ENCODE measurements around the gene IGF1R. TPM values are rescaled to one million over a fixed set of nuclear protein-coding genes. Genes with fewer than 3 reads are reported as not detected.

Gene IGF1R
- total RNA-seq, 2 donors from 2014 or later, result 32.1 to 64.1 TPM

- H3K4me3 ChIP-seq, result no peak overlapping the region
- H3K36me3 ChIP-seq, result no peaks in the 10 kb centered on the region
- no peak for DNase-seq (ENCODE audit: low spot score)
- no peaks in the 10 kb centered on the region for H3K27me3 ChIP-seq
- peak overlapping the region; percentile 89 to 96 for H3K27ac ChIP-seq
- peaks cover 0 to 83% of the 10 kb centered on the region in 2 donors for H3K4me1 ChIP-seq
- TF ChIP-seq, protein P1, sequence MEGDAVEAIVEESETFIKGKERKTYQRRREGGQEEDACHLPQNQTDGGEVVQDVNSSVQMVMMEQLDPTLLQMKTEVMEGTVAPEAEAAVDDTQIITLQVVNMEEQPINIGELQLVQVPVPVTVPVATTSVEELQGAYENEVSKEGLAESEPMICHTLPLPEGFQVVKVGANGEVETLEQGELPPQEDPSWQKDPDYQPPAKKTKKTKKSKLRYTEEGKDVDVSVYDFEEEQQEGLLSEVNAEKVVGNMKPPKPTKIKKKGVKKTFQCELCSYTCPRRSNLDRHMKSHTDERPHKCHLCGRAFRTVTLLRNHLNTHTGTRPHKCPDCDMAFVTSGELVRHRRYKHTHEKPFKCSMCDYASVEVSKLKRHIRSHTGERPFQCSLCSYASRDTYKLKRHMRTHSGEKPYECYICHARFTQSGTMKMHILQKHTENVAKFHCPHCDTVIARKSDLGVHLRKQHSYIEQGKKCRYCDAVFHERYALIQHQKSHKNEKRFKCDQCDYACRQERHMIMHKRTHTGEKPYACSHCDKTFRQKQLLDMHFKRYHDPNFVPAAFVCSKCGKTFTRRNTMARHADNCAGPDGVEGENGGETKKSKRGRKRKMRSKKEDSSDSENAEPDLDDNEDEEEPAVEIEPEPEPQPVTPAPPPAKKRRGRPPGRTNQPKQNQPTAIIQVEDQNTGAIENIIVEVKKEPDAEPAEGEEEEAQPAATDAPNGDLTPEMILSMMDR (IDR thresholded peaks at IDR 0.05), result no peak
- no peaks in the 10 kb centered on the region for H3K9me3 ChIP-seq
These were observed 80.4 kb downstream of the IGF1R start for GRCh38 chr15:98728811-98729160.

DNA sequence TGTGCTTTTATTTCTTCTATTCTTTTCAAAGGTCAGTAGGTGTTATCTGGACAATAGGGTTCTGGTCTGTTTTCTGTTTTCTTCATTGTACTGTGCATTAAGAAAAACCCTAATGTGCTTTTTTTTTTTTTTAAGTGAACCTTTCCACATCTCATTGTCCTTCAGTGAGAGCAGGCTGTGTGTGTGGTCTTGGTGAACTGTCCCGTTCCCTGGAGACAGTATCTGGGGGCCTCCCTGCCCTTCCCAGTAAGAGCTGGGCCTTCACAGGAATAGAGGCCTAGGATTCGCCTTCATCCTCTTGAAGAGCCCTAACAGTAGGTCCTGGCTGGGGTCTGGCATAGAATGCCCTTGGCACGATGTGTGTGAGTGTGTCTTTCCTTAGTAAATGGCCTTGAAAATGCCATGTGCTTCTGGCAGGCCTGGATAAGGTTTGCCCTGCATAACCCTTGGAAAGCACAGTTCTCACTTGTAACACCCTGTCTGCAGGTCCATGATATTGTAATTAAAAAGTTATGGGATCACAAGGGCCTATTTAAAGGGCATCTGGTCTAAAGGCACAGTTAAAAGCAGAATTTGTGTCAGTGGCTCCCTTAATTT is 81.2 kb downstream of the IGF1R start:
- Histone ChIP-seq H3K27ac (peak overlapping the region; percentile 89 to 96), H3K4me1 (peaks cover 0 to 83% of the 10 kb centered on the region in 2 donors), H3K4me3 (no peak overlapping the region), H3K9me3 (no peaks in the 10 kb centered on the region), H3K27me3 (no peaks in the 10 kb centered on the region), H3K36me3 (no peaks in the 10 kb centered on the region)
- TF ChIP-seq, protein P1 (IDR thresholded peaks at IDR 0.05), result no peak
- no peak for DNase-seq (ENCODE audit: low spot score)

DNA sequence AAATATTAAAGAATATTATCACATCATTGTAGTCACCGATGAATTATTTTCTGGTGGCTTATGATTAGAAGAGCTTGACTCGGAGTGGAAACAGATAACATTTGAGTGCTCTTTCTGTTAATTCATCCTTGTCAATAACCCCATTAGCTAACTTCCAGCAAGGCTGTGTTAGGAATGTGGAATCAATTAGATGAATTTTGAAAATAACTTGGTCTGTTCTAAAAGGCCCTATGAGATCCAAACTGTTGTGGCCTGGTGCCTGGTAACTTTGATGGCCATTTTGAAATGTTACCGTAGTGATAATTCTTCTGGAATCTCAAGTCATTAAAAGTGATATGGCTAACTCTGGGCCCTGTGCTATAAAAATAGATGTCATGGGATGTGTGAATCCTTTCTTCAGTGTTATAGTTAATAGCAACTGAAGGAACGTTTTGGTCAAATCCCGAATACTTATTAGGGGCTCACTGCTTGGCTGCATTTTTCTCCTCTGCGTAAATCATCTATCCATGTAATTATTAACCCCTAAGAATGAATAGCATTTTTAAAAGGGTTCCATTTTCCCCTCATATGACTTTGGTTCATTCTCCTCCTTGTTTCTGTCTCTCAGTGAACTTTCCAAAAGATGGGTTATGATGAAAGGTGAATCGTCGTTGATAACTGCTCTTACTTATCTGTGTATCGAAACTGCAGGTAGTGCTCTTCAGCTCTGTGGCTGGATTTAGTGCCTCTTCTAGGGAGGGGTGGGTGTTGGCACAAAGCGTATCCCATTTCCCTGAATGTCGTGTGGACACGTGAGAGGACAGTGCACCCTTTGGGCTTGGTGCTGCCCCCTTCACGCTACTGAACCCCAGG is 82.7 kb downstream of the IGF1R start:
- no peak for DNase-seq (ENCODE audit: low spot score)
- H3K9me3 ChIP-seq, result no peaks in the 10 kb centered on the region
- H3K27me3 ChIP-seq, result no peaks in the 10 kb centered on the region
- no peak overlapping the region for H3K4me3 ChIP-seq
- peaks cover 0 to 89% of the 10 kb centered on the region in 2 donors for H3K4me1 ChIP-seq
- peak overlapping the region; percentile 89 to 96 for H3K27ac ChIP-seq
- no peaks in the 10 kb centered on the region for H3K36me3 ChIP-seq
- TF ChIP-seq, protein P1 (IDR thresholded peaks at IDR 0.05), result no peak

DNA sequence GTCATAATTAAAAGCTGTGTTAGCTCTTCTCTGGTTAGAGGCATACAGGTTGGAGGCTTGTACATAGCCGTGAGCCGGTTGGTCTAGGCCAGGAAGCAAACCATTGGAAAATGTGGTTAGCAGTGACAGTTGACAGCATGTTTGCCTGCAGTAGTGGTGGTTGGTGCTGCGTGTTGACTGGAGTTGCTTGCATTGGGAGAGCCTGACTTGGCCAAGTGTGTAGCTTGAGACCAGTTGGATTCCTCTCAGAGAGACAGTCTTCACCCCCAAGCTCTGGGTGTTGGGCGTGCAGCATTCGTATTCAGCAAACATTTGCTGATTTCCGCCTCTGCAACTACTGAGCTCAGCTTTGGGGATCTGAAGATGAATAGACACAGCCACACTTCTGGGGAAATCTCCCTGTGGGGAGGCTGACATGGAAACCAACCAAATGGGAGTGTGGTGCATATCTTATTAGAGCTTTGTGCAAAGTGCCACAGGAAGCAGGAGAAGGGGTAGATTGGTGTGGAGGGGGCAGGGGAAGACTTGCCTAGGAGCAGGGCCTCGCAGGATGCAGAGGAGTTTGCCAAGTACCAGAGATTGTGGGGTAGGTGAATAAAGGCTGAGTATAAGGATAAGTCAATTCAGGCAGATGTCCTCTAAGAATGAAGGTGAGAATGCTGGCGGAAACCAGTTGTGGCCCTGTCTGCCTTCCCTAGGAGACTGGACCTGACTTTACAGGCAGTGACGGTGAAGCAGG is 83.5 kb downstream of the IGF1R start:
- Histone ChIP-seq H3K4me3 (no peak overlapping the region), H3K36me3 (no peaks in the 10 kb centered on the region), H3K9me3 (no peaks in the 10 kb centered on the region), H3K27ac (peak overlapping the region; percentile 89 to 96), H3K4me1 (peaks cover 0 to 88% of the 10 kb centered on the region in 2 donors), H3K27me3 (no peaks in the 10 kb centered on the region)
- DNase-seq (ENCODE audit: low spot score), result no peak
- TF ChIP-seq, protein P1 (IDR thresholded peaks at IDR 0.05), result no peak

DNA sequence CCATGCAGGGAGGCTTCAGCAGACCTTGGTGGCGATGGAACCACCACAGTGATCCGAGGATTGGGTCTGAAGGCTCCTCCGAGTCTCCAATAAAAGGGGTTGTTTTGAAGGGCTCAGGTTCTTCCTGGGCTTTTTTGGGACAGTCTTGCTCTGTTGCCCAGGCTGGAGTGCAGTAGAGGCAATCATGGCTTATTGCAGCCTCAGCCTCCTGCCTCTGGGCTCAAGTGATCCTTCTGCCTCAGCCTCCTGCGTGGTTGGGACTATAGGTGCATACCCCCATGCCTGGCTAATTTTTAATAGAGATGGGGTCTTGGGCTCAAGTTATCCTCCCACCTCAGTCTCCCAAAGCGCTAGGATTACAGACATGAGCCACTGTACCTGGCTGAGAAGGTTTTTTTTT is 84.8 kb downstream of the IGF1R start:
- Histone ChIP-seq H3K4me3 (no peak overlapping the region), H3K27me3 (no peaks in the 10 kb centered on the region), H3K36me3 (no peaks in the 10 kb centered on the region), H3K9me3 (no peaks in the 10 kb centered on the region), H3K4me1 (peaks cover 0 to 88% of the 10 kb centered on the region in 2 donors), H3K27ac (peak overlapping the region in 1 of 2 donors; percentile 89)
- no peak for DNase-seq (ENCODE audit: low spot score)
- TF ChIP-seq, protein P1 (IDR thresholded peaks at IDR 0.05), result no peak

All from right atrium auricular region (tissue), 2 donors.